Measurements from ENCODE around the gene OR4N5.

OR4N5 gene

GRCh38 chr14:20177433-20177974, 38.9 kb downstream of the OR4N5 start:
- peaks cover 4 to 5% of the 10 kb centered on the region in 2 donors for H3K27me3 Mint-ChIP-seq

GRCh38 chr14:20179218-20179617, 40.6 kb downstream of the OR4N5 start:
- DNase-seq (no peak), ATAC-seq (replicated peaks) (no peak)
- peaks cover 0 to 2% of the 10 kb centered on the region in 2 donors for H3K4me1 Mint-ChIP-seq
- no peaks in the 10 kb centered on the region for H3K36me3 Mint-ChIP-seq
- H3K9me3 Mint-ChIP-seq, result peaks cover 0 to 3% of the 10 kb centered on the region in 2 donors
- no peak overlapping the region for H3K27ac Mint-ChIP-seq
- H3K27me3 Mint-ChIP-seq, result peaks cover 4 to 5% of the 10 kb centered on the region in 2 donors
- H3K4me3 Mint-ChIP-seq, result no peak overlapping the region

More at GRCh38 chr14:20177433-20177974, 38.9 kb downstream of the OR4N5 start:
- H3K9me3 Mint-ChIP-seq, result peaks cover 0 to 3% of the 10 kb centered on the region in 2 donors
- no peak for ATAC-seq (replicated peaks)
- no peaks in the 10 kb centered on the region for H3K36me3 Mint-ChIP-seq
- no peak overlapping the region for H3K27ac Mint-ChIP-seq
- H3K4me3 Mint-ChIP-seq, result no peak overlapping the region
- H3K4me1 Mint-ChIP-seq, result peaks cover 0 to 2% of the 10 kb centered on the region in 2 donors
- DNase-seq, result no peak

GRCh38 chr14:20179880-20180279, 41.3 kb downstream of the OR4N5 start:
- DNase-seq (no peak), ATAC-seq (replicated peaks) (peak; percentile 25 to 39)
- Mint-ChIP-seq H3K27me3 (peaks cover 4 to 5% of the 10 kb centered on the region in 2 donors), H3K4me3 (no peak overlapping the region), H3K4me1 (peaks cover 0 to 2% of the 10 kb centered on the region in 2 donors), H3K9me3 (peaks cover 0 to 3% of the 10 kb centered on the region in 2 donors), H3K27ac (no peak overlapping the region), H3K36me3 (no peaks in the 10 kb centered on the region)

GRCh38 chr14:20180486-20180885, 41.9 kb downstream of the OR4N5 start:
- Mint-ChIP-seq H3K4me1 (peaks cover 0 to 2% of the 10 kb centered on the region in 2 donors), H3K9me3 (peaks cover 2 to 3% of the 10 kb centered on the region in 2 donors), H3K27ac (no peak overlapping the region), H3K4me3 (no peak overlapping the region), H3K36me3 (no peaks in the 10 kb centered on the region), H3K27me3 (peaks cover 5 to 7% of the 10 kb centered on the region in 2 donors)
- ATAC-seq (replicated peaks) (no peak), DNase-seq (no peak)

GRCh38 chr14:20184181-20184580, 45.6 kb downstream of the OR4N5 start:
- Mint-ChIP-seq H3K27me3 (peaks cover 20 to 31% of the 10 kb centered on the region in 2 donors), H3K36me3 (no peaks in the 10 kb centered on the region), H3K9me3 (peaks cover 0 to 8% of the 10 kb centered on the region in 2 donors), H3K27ac (no peak overlapping the region), H3K4me3 (no peak overlapping the region), H3K4me1 (peaks cover 0 to 2% of the 10 kb centered on the region in 2 donors)
- DNase-seq, result no peak
- no peak for ATAC-seq (replicated peaks)

GRCh38 chr14:20190596-20190995, 52.0 kb downstream of the OR4N5 start, which contains the start of gene OR11G2:
TSS of gene OR11G2 (plus strand) at chr14:20190896. CDS start at chr14:20197438, 6,542 bp downstream.
- DNase-seq (no peak), ATAC-seq (replicated peaks) (no peak)
- Mint-ChIP-seq H3K27ac (no peak within 1 kb of the TSS), H3K9me3 (peaks cover 0 to 5% of the 10 kb centered on the region in 2 donors), H3K36me3 (no peaks in the 10 kb centered on the region), H3K27me3 (peaks cover 25 to 38% of the 10 kb centered on the region in 2 donors), H3K4me1 (peaks cover 0 to 3% of the 10 kb centered on the region in 2 donors), H3K4me3 (no peak within 1 kb of the TSS)

GRCh38 chr14:20191396-20191795, 52.8 kb downstream of the OR4N5 start:
- Mint-ChIP-seq H3K4me3 (no peak overlapping the region), H3K36me3 (no peaks in the 10 kb centered on the region), H3K9me3 (peaks cover 0 to 4% of the 10 kb centered on the region in 2 donors), H3K27me3 (peaks cover 21 to 35% of the 10 kb centered on the region in 2 donors), H3K27ac (no peak overlapping the region), H3K4me1 (peaks cover 0 to 3% of the 10 kb centered on the region in 2 donors)
- DNase-seq (no peak), ATAC-seq (replicated peaks) (no peak)

GRCh38 chr14:20194101-20194500, 55.5 kb downstream of the OR4N5 start:
- Mint-ChIP-seq H3K9me3 (no peaks in the 10 kb centered on the region), H3K36me3 (no peaks in the 10 kb centered on the region), H3K27me3 (peaks cover 14 to 16% of the 10 kb centered on the region in 2 donors), H3K4me1 (peaks cover 0 to 3% of the 10 kb centered on the region in 2 donors), H3K4me3 (no peak overlapping the region), H3K27ac (no peak overlapping the region)
- no peak for ATAC-seq (replicated peaks)
- DNase-seq, result no peak
